Activated CD8-positive, alpha-beta memory T cell treated with anti-CD3 and anti-CD28 coated beads, Interleukin-2, amount 50 U/mL, for 24 hours (primary cell): ENCODE data around the gene AAMDC.
"Not testable (repeated sequence)": the region's sequence is repeated elsewhere in the genome, so short reads cannot be mapped to it uniquely, and the experiment has no call there.

Source experiments
- DNase-seq: peaks from one replicate; pipeline ENCODE4 v3.0.0-alpha.2; 2020; ENCODE audit errors: extremely low read depth

The AAMDC gene

DNA sequence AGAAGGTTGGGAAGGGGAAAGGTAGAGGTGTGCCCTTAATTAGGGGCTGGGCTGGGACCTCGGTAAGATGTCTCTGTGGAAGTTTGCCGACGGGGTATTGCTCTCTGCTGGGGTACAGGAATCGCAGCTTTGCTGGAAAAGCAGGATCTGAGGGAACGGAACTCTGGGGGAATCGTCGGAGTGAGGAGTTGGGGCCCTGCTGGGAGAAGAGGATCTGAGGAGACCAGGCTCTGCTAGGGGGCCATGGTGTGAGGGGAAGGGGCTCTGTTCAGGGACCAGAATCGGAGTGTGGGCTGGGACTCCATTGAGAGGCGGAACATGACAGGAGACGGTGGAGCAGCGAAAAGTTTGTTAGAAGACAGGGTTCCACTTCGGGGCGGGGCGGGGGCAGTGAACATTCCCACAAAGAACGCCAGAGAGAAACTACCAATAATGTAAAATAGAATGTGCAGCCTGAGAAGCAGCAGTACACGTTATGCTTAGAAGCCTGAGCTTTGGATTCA is 456 bp downstream of the AAMDC start:
- DNase-seq: no peak

DNA sequence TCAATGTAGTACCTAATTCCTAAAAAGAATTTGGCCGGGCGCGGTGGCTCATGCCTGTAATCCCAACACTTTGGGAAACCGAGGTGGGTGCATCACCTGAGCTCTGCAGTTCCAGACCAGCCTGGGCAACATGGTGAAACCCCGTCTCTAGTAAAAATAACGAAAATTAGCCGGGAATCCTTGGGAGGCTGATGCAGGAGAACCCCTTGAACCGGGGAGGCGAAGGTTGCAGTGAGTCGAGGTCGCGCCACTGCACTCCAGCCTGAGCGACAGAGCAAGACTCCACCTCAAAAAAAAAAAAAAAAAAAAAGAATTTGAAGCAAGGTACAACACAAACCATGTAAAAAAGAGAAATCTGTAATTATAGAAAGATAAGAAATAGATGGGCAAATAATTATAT is 1.2 kb downstream of the AAMDC start:
- DNase-seq: not testable (repeated sequence)

DNA sequence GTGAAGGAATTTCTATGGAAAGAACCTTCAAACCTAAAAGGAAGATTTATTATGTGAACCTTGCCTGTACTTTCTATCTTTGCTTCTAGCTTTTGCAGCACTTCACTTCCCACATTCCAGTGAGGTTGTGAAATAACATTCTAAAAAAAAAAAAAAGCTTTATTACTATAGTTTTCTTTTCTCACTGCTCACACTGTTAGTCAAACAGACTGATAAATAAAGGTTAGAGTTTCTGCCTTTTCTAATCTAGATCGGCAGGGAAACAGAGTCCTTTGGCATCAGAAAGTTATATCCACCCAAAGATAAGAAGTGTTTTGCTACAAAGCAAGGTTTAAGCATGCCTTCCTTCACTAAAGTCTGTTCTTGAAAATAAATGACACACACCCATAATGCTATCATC is 2.8 kb downstream of the AAMDC start:
- DNase-seq: no peak

DNA sequence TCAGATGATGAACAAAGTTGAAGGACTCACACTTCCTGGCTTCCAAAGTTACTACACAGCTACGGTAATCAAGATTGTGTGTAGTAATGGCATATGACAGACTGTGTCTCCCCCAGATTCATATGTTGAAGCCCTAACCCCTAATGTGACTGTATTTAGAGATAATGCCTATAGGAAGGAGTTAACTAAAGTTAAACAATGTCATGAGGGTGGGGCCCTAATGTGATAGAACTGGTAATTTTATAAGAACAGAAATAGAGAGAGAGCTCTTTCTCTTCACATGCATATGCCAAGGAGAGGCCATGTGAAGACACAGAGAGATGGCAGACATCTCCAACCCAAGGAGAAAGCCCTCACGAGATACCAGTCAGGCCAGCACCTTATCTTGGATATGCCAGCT is 8.0 kb downstream of the AAMDC start:
- DNase-seq: no peak

DNA sequence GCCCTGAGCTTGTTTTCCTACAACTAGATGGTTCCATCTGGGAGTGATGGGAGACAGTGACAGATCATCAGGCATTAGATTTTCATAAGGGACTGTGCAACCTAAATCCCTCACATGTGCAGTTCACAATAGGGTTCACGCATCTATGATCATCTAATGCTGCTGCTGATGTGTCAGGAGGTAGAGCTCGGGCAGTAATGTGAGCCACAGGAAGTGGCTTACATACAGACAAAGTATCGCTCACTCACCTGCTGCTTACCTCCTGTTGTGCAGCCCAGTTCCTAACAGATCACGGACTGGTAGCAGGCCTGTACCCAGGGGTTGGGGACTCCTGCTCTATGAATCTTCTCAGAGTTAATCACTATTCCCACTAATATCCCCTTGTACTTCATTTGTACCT is 12.4 kb downstream of the AAMDC start:
- DNase-seq: no peak

DNA sequence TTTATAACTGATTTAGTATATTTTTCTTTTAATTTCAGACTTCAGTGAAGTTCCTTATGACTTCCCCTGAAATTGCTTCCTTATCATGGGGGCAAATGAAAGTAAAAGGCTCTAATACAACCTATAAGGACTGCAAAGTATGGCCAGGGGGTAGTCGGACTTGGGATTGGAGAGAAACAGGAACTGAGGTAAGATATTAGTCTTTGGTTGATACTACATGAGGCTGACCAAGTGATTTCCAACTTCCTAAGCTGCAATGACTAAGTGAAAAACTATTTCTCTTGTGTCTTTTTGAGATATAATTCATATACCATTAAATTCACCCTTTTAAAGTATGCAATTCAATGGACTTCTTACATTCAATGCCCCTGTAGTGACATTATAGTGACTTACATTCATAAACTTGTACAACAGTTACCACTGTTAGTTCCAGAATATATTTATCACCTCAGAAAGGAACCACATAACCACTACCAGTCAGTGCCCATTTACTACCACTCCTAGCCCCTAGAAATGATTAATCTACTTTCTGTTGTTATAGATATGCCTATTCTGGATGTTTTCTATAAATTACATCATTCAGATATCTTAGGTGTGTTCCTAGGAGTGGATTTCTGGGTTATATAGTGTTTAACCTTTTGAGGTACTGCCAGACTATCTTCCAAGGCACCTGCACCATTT is 21.6 kb downstream of the AAMDC start:
- no peak for DNase-seq

DNA sequence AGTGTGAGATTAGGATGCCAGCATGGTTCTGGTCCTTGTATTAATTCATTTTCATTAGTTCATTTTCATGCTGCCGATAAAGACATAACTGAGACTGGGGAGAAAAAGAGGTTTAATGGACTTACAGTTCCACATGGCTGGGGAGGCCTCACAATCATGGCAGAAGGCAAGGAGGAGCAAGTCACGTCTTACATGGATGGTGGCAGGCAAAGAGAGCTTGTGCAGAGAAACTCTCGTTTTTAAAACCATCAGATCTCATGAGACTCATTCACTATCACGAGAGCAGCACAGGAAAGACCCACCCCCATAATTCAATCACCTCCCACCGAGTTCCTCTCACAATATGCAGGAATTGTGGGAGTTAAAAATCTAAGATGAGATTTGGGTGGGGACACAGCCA is 22.8 kb downstream of the AAMDC start:
- DNase-seq: not testable (repeated sequence)

DNA sequence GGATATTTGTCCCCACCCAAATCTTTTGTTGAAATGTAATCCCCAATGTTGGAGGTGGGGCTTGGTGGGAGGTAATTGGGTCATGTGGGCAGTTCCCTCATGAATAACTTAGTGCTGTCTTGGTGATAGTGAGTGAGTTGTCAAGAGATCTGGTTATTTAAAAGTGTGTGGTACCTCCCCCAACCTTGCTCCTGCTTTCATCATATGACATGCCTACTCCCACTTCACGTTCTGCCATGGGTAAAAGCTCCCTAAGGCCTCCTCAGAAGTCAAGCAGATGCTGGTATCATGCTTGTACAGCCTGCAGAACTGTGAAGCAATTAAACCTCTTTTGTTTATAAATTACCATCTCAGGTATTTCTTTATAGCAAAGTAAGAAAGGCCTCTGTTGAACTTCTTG is 30.6 kb downstream of the AAMDC start:
- DNase-seq: no peak

DNA sequence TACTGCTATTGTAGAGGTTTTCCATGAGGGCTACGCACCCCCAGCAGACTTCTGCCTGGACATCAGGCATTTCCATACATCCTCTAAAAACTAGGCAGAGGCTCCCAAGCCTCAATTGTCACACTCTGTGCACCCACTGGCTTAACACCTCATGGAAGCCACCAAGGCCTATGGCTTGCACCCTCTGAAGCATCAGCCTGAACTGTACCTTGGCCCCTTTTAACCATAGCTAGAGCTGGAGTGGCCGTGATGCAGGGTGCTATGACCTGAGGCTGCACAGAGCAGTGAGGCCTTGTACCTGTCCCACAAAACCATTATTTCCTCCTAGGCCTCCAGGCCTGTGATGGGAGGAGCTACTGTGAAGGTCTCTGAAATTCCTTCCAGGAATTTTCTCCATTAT is 33.9 kb downstream of the AAMDC start:
- no peak for DNase-seq

DNA sequence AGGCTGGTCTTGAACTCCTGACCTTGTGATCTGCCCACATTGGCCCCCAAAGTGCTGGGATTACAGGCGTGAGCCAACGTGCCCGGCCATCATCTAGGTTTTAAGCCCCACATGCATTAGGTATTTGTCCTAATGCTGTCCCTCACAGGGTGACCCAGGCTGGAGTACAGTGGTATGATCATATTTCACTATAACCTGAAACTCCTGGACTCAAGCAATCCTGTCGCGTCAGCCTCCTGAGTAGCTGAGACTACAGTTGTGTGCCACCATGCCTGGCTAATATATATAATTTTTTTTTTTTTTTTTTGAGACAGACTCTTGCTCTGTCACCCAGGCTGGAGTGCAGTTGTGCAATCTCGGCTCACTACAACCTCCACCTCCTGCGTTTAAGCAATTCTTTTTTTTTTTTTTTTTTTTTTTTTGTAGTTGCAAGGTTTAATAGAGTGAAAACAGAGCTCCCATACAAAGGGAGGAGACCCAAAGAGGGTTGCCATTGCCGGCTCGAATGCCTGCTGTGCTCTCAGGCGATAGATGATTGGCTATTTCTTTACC is 37.0 kb downstream of the AAMDC start:
- DNase-seq: not testable (repeated sequence)

DNA sequence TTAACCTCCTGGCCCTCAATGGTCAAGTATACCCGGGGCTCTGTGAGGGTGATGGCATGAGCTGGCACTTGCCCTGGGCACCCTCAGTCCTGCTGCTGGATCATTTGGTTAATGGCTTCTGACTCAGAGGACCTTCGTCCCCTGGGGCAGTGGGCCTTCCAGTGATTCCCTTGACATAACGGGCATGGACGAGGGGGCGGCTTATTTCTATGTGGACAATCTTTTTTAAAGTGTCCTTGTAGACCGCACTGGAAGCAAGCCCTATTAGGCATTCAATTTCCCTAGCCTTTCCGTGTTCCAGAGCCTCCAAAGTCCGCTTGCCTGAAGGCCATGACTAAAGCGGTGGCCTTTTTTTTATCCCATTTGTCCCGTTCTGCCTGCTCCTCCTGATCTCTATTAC is 40.5 kb downstream of the AAMDC start:
- DNase-seq: not testable (repeated sequence)

DNA sequence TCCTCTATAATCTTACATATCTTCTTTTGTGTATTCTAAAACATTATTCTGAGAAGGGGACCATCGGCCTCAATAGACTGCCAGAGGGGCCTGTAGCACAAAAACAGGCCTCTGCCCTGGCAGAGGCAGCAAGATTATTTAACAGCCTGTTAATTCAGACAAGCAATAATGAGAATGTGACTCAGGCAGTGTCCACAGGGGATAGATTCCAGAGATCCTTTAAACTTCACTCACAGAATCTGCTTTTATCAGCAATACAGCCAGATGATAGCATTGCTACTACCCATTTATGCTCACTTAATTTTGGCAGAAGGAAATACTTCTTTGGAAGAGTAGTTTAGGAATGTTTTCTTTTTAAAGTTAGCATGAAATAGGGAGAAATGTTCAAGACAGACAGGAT is 44.9 kb downstream of the AAMDC start:
- no peak for DNase-seq

DNA sequence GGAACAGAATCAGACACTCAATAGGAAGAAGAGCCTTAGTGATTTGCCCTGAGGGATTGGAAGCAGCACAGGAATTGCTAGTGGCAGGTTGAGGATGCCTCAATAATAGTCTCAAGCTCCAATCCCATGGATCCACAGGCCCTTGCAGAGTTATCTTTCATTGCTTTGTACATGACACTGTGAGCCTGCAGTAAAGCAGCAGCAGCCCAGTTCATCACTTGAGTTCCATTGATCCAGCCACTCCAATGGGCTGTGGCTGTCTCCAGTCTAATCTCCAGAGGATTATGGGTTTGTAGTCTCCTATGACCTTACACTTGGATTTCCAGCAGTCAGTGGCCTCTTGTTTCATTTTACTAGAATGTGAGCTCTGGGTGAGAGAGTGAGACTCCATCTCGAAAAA is 45.4 kb downstream of the AAMDC start:
- no peak for DNase-seq

DNA sequence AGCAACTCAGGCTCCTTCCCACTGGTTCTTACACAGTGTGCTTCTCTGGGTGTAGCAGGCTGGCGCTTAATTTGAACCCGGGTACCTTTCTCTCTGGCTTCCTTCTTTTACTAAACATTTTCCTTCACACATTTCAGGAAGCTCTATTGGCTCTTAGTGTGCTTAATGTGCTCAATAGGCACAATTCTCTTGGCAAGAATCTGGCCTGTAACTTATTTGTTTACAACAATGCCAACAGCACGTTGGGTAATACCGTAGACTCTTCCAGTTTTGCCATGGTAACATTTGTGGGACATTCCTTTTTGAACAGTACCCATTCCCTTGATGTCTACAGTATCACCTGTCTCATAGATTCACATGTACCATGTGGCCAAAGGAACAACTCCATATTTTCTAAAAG is 47.8 kb downstream of the AAMDC start:
- no peak for DNase-seq

DNA sequence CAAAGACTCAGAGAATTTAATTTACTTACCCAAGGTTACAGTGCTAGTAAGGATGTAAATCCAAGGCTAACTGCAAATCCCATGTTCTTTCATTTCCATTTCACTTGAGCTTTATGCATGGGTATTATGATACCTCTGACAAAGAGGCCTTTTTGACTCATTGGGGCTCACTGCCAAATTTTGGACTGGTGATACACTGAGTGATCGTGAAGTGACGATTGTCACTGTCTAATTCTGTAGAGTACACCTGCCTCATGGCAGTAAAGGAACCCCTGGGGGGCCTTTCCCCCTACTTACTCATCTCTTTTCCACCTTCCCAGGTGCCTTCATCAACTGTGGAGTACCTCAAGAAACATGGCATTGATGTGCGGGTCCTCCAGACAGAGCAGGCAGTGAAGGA is 50.9 kb downstream of the AAMDC start:
- DNase-seq: no peak

DNA sequence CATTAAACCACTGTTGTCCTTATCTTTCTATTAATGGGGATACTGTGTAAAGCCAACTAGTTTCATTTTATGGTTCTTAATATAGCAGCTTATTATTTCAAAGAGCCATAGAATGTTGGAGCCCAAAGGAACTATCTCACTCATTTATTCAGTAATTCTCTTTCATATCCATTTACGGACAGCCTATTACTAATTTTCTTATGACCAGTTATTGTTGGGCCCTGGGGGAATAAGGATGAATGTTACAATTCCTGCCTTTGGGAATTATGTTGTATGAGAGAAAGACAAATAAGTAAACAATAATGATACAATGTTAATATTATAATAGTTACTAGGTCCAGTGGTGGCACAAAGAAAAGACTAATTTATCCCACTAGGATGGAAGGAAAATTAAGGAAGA is 52.4 kb downstream of the AAMDC start:
- DNase-seq: no peak

DNA sequence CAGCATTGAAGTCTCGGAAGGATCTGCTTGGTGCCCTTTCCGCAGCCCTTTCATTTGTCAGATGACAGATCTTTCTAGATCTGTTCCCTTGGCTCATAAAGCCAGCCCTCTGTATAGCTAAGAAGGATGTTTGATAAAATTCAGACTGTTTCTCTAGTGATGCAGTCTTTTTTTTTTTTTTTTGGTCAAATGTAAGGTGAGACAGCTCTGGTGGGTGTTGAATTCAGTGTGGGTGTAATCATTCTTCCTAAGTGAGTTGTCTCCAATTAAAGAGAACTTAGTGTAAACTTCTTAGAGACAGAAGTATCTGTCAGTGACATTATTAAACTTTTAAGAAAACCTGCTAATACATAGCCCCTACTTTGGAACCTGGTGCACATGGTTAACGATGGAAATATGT is 53.3 kb downstream of the AAMDC start:
- no peak for DNase-seq

DNA sequence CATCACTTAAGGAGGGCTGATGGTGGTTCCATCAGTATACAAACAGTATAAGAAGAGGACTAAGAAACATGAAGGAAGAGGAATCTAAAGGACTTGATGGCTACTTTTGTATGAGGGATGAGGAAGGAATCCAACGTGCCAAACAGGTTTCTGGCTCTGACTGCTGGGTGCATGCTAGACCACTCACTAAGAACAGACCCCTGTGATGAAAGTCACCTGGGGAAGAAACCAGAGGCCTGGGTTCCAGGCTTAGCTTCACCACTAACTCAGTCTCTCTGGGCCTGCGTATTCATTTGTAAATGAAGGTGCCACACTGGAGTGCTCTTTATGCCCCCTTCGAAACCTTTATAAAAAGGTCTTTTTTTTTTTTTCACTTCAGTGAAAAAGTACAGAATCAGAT is 55.1 kb downstream of the AAMDC start:
- no peak for DNase-seq

DNA sequence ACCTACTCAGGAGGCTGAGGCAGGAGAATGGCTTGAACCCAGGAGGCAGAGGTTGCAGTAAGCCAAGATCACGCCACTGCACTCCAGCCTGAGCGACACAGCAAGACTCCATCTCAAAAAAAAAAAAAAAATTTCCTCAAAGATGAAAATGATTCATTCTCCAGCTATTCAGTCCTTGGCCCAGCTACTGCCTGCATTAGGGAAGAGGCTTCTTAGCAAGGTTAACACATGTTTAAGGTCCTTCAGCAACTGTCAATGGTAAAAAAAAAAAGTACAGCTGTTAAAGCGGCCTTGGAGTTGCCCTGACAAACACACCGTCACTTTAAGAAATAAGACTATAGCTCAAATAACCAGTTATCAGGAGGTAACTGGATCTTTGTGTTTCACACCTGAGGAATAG is 57.3 kb downstream of the AAMDC start:
- not testable (repeated sequence) for DNase-seq

DNA sequence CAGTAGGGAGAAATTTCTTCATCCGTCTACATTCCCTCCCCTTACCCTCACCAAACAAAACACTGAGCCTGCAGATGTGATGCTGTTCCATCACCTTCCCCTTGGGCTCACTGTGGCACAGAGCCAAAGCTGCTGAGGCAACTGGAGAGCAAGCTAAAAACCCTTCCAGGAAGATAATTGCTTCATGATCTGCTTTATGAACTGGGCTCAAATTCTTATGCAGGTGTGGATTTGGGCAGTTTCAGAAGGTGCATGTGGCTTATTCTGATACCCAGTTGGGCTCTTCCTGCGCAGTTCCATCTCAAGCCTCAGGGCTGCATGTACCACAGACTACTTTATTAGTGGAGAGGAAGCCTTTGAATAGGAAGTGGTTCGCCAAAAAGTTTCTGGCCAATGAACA is 58.3 kb downstream of the AAMDC start:
- no peak for DNase-seq

DNA sequence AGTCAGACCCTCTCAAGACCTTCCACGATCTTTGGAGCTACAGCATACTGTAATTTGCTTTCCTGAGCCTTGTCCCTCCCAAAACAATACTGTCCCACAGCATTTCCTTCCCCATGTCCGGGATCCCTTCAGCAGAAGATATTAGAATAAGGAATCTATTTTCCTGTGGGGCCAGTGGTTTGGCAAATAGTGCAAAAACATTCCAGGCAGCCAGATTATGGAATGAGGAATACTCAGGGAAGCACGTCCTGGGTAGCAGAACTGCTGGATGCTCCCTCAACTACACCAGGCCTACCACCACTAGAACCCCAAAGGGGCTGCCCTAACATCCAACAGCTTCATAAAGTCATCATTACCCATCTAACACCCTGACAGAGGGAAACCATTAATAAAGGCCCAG is 61.5 kb downstream of the AAMDC start:
- no peak for DNase-seq

DNA sequence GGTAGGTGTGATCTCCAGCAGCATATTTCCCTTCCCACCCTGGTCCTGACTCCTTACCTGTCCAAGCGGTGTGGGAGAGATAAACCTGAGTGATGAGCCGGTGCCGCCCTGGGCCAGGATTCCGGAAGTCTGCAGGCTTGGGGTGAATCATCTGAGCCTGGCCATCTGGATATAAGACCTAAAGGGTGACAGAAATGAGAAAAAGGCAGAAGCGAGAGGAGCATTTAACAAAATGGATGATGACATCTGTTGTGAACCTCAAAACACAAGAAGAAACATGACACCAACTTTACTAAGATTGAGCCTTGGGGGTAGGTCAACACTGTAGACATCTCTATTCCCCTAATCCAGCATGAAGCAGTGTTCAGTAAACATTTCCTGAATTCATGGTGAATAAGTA is 62.8 kb downstream of the AAMDC start:
- DNase-seq: no peak

DNA sequence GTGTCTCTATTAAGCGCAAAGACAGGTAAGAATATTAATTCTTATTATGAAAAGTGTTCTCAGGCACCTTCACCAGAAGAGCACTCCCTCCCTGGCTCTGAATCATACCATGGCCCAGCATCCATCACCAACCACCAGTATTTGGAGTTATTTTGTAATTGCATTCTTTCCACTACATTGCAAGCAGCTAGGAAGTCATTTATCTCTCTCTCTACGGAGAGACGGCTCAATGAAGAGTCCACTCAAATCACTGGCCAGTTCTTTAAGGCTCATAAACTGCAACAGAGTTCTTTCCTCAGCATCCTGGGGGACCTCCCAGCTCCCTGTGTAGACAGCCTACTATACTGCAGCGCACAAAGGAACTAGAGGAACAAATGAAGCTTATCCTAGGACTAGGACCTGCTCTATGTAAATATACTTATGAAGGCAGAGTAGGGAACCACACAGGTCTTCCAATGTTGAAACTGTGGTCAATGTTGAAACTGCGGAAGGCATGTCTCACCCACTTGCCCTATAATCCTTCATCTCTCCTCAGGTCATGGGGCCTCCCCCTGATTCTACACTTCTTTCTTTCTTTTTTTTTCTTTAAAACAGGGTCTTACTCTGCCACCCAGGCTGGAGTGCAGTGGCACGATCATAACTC is 63.4 kb downstream of the AAMDC start:
- no peak for DNase-seq

DNA sequence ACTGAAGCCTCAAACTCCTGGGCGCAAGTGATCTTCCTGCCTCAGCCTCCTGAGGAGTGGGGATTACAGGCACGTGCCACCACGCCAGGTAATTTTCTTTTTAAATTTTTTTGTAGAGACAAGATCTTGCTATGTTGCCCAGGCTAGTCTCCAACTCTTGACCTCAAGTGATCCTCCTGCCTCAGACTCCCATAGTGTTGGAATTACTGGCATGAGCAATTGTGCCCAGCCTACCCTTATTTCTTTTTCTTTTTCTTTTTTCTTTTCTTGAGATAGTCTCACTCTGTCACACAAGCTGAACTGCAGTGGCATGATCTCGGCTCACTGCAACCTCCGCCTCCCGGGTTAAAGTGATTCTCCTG is 63.9 kb downstream of the AAMDC start:
- no peak for DNase-seq
